HG03575 (cell line): ENCODE results near the gene RERE.

Source experiments
- ATAC-seq: cut with Tn5 transposase; IDR thresholded peaks from one replicate; pipeline ENCODE4 v1.9.1; 2021; ENCODE audit not compliant: unreplicated experiment, insufficient number of reproducible peaks, low FRiP score; ENCODE audit errors: extremely low read depth

RERE gene

GRCh38 chr1:8351693-8352470, 465.6 kb downstream of the RERE start:
- ATAC-seq = no peak

DNA sequence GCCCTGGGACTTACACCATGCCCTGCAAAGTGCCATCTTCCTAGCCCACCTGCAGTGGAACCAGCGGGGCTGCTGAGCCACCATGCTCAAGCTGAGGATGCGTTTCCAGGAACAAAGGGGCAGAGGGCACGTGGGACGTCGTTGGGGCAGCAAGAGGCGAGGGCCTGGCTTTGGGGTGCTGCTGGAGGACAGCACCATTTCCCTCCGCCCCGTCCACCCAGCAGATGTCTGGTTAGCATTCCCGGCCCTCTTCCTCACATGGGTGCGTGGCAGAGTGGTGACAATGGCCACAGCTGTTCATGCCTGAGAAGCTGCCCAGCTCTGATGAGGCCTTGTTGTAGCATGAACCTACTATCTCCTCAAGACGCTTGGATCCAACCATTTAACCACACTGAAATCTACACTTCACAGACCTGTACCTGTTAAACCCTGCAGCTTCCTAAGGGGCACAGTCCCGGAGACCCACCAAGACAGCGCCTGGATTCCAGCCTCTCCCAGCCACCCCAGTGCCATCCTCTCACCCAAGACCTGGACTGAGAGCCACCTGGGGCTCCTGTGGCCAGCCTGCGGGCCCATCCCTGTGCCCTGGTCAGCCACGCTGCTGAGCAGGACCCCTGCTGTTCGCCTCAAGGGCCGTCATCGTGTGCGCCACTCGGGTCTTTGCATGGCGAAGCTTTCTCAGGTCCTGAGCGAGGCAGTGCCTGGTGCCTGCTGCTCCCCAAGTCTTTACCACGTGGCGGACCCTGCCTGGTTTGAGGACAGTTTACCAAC, 466.3 kb downstream of the RERE start:
- no peak for ATAC-seq

- no peak for ATAC-seq
Observed at GRCh38 chr1:8349961-8350360, 467.5 kb downstream of the RERE start.

GRCh38 chr1:8349473-8349865, 468.0 kb downstream of the RERE start:
- no peak for ATAC-seq

DNA sequence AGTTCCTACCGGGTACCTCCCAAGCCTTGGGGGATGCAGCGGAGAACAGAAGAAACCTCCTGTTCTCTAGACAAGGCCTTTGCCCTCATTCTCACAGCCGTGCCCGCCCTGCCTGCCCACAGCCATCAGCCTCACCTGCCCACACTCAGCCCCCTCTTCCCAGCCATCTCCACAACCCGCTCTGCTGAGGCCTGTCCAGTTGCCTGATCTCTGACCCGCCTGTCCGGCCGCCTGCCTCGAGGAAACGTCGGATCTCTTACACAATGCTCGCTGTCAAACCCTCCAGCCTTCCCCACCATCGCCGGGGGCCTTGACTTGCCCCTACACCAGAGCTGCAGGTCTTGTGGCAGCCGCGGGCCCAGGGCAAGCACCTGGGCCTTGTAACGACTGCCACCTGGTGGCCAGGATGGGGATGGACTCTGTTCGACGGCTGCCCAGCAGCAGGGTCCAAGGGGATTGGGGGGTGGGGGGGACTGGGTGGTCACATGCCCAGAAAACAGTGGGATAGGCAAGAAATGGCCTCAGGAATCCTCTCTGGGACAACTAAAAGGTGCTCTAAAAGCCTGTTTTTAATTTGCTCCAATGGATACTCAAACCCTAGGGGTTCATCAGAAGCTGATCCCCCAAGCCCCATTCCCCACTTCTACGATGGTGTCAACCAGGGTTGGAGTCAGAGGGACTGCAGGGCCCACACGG, 468.5 kb downstream of the RERE start:
- ATAC-seq = no peak

GRCh38 chr1:8348047-8348776, 469.2 kb downstream of the RERE start:
- no peak for ATAC-seq

DNA sequence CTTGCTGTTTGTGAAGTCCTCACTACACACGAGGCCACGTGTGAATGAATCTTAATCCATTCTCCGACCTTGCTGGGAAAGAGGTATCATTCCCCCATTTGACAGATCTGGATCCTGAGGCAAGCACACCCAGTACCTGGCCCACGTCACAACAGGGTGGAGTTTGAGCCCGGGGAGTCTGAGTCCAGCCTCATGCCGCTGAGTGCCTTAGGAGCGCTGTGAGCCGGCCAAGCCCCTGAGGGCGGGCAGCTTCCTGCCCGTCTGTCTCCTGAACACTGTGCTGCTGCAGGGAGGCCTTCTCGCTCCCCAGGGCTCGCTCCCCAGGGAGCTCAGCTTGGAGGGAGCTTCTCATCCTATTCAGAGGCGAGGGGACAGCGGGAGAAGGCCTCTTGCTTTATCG, 469.8 kb downstream of the RERE start:
- ATAC-seq = no peak

GRCh38 chr1:8345621-8346415, 471.6 kb downstream of the RERE start:
- ATAC-seq = no peak

- no peak for ATAC-seq
Observed at GRCh38 chr1:8344893-8345507, 472.4 kb downstream of the RERE start.

GRCh38 chr1:8343464-8344001, 473.9 kb downstream of the RERE start:
- no peak for ATAC-seq

GRCh38 chr1:8343044-8343443, 474.4 kb downstream of the RERE start:
- no peak for ATAC-seq

- no peak for ATAC-seq
Observed at GRCh38 chr1:8342325-8342724, 475.1 kb downstream of the RERE start.

DNA sequence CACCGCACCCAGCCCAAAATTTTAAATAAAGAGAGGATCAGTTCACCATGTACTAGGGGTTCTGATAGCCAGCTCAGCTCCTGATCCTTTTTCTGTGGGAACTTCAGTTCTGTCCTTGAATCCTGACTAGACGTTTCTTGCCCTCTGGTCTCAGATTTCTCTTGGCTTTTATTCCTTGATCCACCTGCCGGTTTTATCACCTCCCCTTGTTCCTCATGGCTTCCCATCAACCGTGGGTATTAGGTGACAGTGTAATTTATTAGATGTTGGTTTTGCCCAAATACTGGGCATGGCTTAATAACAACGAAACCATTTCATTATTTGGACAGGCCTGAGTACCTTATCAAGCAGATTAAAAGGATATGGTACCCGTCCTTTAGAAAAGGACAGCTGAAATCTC, 477.0 kb downstream of the RERE start:
- no peak for ATAC-seq

DNA sequence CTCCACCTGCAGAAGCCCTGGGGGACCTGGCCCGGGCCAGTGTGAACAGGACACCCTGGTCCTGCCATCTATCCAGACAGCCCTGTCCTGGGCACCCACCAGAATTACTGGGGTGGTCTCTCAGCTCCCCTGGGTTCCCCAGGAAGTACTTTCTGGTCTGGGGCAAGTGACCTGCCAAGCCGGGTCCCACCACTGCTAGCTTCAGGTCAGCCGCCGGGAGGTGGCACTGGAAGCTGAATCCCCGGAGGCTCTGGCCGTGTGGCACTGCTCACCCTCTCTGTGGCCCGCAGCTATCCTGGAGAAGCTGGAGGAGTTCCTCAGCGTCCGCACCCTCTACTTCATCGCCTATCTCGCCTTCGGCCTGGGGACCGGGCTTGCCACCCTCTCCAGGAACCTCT, 478.2 kb downstream of the RERE start:
- no peak for ATAC-seq

GRCh38 chr1:8338526-8339202, 478.8 kb downstream of the RERE start:
- no peak for ATAC-seq

- no peak for ATAC-seq
Observed at GRCh38 chr1:8337776-8338525, 479.5 kb downstream of the RERE start.

DNA sequence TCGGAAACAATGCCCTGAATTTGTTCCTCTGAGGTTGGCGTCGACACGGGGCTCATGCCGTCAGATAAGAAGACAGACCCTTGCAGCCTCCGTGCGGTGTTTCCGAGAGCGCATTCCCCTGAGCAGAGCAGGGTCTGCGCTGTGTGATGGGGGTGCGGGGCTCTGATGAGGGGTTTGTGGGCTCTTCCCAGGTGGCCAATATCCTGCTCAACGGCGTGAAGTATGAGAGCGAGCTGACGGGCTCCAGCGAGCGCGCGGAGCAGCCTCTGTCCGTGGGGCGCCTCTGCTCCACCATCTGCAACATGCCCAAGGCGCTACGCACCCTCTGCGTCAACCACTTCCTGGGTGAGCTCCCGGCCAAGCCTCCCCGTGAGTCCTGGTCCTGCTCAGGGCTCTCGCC, 482.2 kb downstream of the RERE start:
- ATAC-seq = no peak
